Measurements from ENCODE around the gene CCDC47.
A peak's percentile ranks its signal among the peaks of the same experiment; 100 is the strongest.
"Not testable (repeated sequence)": the region's sequence is repeated elsewhere in the genome, so short reads cannot be mapped to it uniquely, and the experiment has no call there.

Gene CCDC47

DNA sequence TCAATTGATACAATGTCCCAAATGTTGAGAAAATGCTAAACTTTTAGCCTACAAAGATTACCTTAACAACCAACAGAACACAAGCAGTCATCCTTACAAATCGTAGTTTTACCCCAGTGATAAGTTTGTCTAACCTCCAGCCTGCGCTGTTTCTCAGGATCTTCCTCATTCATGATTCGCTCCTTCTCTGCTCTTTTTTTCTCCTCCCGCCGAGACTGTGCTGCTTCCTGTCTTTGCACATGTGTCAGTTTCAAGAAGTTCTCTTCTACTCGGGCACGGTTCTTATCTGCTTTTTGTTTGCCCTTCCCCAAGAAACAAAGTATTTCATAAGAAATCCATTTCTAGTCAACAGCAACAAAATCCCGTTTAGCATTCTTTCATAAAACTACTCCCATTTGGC, 21.6 kb downstream of the CCDC47 start:
- H3K27ac ChIP-seq = no peak overlapping the region
- TF ChIP-seq ZFX (IDR thresholded peaks at IDR 0.05; ENCODE audit: borderline replicate concordance) = no peak
- TF ChIP-seq, protein P1, sequence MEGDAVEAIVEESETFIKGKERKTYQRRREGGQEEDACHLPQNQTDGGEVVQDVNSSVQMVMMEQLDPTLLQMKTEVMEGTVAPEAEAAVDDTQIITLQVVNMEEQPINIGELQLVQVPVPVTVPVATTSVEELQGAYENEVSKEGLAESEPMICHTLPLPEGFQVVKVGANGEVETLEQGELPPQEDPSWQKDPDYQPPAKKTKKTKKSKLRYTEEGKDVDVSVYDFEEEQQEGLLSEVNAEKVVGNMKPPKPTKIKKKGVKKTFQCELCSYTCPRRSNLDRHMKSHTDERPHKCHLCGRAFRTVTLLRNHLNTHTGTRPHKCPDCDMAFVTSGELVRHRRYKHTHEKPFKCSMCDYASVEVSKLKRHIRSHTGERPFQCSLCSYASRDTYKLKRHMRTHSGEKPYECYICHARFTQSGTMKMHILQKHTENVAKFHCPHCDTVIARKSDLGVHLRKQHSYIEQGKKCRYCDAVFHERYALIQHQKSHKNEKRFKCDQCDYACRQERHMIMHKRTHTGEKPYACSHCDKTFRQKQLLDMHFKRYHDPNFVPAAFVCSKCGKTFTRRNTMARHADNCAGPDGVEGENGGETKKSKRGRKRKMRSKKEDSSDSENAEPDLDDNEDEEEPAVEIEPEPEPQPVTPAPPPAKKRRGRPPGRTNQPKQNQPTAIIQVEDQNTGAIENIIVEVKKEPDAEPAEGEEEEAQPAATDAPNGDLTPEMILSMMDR (IDR thresholded peaks at IDR 0.05) = no peak

DNA sequence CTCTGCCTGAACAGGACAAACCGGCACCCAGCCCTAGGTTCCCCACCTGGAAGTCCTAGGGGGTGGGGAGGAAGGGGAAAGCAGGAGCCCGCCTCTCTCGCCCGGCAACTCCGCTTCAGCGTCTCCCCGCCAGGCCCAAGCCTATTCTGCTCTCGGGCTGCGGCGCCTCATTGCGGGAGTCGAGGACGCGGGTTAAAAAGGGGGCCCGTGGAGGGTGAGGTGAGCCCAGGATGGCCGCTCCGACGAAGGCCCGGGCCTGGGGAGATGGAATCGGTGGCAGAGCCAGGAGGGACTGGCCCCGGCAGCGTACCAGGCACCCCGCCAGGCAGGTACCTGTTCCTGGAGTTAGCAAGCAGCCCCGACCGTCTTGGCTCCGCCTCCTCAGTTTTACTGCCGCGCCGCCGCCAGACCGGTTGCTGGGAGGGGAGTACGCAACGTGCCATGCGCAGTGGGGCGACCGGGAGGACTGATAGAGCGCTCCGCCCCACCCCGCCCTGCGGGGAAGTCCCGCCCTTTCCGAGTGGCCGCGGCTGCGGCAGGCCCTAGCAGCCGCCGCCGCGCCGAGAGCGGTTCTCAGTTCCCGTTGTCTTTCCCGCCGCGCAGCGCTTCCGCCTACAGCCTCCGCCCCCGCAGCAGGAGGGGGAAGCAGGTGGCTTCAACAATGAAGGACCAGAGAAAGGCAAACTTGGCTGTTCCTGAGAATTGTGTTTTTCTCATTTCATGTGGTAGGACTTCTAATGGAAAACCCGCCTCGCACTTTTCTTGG, 31.8 kb downstream of the CCDC47 start, which contains the start of gene STRADA:
Gene STRADA (minus strand): TSS at position 392 of the 766 bp plus-strand sequence. CDS start 13,430 bp downstream, outside the sequence.
- peak within 1 kb of the TSS; percentile 99 for H3K27ac ChIP-seq
- TF ChIP-seq ZFX (IDR thresholded peaks at IDR 0.05; ENCODE audit: borderline replicate concordance) = no peak

DNA sequence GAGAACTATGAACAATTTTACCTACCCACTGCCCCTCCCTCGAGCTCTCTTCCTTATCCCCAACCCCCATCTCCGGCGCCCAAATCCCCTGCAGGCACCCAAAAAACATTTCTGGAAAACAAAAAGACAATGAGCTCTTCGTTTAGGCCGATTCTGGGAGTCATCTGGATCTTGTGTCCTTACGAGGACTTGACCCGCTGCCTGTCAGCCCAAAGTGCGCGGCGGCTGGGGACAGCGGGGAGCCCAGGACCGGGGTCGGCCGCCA, 32.3 kb downstream of the CCDC47 start:
- peak overlapping the region; percentile 99 for H3K27ac ChIP-seq
- TF ChIP-seq, protein P1 (IDR thresholded peaks at IDR 0.05) = no peak
- no peak for TF ChIP-seq ZFX (IDR thresholded peaks at IDR 0.05; ENCODE audit: borderline replicate concordance)

DNA sequence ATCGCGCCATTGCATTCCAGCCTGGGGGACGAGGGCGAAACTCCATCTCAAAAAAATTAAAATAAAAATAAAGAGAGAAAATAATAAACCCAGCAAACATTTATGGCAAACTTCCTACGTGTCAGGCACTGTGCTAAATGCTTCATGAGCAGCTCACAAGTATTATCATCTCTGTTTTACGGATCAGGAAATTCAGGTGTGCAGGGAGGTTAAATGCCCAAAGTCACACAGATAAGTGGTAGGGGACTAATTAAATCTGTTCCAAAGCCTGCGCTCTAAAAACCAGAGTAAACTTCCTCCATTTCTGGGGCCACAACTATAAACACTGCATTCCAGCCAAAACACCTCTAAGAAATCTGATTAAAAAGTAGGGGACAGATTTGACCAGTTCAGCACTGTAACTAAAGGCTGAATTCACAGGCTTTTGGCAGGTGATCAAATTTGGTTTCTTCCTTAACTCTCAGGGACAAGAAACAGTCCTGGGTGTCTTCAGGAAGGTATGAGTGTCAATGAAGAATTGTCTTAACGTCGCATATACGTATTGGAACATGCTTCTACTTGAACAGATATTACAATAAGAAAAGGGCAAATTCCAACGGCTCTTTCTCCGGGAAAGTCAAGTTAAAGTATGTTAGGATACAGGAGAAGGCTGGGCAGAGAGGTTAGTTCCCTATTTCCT, 32.8 kb downstream of the CCDC47 start:
- TF ChIP-seq ZFX (IDR thresholded peaks at IDR 0.05; ENCODE audit: borderline replicate concordance) = no peak
- TF ChIP-seq, protein P1 (IDR thresholded peaks at IDR 0.05) = no peak
- peak overlapping the region; percentile 99 for H3K27ac ChIP-seq

DNA sequence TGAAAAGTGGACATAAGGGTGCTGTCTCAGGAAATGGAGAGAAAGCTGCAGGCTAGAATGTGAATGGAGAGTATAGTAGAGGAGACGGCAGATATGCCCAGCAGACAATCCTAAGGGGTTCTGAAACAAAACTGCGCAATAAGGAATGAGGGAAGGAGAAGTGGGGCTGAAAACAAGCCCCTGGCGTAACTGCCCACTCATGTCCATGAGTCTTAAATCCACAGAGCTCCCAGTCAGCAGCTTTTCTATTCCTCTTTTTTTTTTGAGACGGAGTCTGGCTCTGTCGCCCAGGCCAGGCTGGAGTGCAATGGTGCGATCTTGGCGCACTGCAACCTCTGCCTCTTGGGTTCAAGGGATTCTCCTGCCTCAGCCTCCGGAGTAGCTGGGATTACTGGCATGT, 37.7 kb downstream of the CCDC47 start:
- no peak overlapping the region for H3K27ac ChIP-seq
- TF ChIP-seq ZFX (IDR thresholded peaks at IDR 0.05; ENCODE audit: borderline replicate concordance) = no peak
- TF ChIP-seq, protein P1 (IDR thresholded peaks at IDR 0.05) = no peak

DNA sequence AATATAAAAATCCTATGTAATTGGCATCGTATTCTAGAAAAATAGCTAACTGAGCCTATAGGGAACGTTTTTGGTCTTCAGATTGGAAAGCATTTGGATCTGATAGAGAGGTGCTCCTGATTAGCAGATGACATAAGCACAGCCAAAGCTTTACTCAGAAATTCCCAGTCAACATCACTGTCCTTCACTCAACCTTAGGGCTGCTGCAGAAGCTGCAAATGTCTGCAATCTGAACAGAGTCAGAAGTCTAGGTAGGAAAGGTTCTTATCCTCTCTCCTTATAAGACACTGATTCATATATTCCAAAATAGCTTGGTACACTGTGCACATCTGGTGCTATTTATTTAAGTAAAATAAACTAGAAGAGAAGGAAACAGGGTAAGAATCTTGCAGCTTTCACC, 51.0 kb downstream of the CCDC47 start:
- H3K27ac ChIP-seq = no peak overlapping the region
- TF ChIP-seq, protein P1 (IDR thresholded peaks at IDR 0.05) = no peak
- no peak for TF ChIP-seq ZFX (IDR thresholded peaks at IDR 0.05; ENCODE audit: borderline replicate concordance)

DNA sequence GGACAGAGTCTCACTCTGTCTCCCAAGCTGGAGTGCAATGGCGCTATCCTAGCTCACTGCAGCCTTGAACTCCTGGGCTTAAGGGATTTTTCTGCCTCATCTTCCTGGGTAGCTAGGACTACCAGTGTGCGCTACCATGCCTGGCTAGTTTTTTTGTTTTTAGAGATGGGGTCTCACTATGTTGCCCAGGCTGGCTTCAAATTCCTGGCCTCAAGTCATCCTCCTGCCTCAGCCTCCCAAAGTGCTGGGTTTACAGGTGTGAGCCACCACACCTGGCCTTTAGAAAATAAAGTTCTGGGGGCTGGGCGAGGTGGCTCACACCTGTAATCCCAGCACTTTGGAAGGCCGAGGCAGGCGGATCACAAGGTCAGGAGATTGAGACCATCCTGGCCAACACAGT, 53.2 kb downstream of the CCDC47 start:
- H3K27ac ChIP-seq = not testable (repeated sequence)

DNA sequence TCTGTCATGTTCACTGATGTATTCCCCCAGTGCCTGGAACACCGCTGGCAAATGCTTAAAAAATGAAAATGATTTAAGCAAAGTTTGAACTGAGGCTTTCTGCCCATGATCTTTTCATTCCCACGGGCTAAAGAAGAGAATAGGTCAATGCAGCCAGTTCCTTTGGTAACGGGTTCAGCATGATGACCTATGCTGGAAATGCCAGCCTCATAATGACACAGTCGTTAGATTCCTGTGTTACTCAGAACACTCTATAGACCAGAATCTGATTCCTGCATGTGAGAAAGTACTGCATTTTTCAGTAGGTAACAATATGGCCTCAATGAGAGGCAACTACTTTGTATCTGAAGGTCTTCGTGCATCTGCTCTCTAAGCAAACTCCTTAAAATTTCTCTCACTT, 54.4 kb downstream of the CCDC47 start:
- TF ChIP-seq, protein P1 (IDR thresholded peaks at IDR 0.05) = no peak
- TF ChIP-seq ZFX (IDR thresholded peaks at IDR 0.05; ENCODE audit: borderline replicate concordance) = no peak

More for the DNA sequence above, 54.4 kb downstream of the CCDC47 start:
- H3K27ac ChIP-seq = no peak overlapping the region
